ENCODE measurements around the gene LAMB1. TPM values are rescaled to one million over a fixed set of nuclear protein-coding genes. Genes with fewer than 3 reads are reported as not detected.

LAMB1 gene
- total RNA-seq, 4 donors from 2014 or later, result 406 to 668 (median 535) TPM

- ATAC-seq (ENCODE audit: low FRiP score) (no peak), DNase-seq (ENCODE audit: low spot score) (no peak)
- no peak for TF ChIP-seq CTCF (IDR thresholded peaks at IDR 0.05)
These were observed 21.6 kb upstream of the LAMB1 start for GRCh38 chr7:108024538-108024937.

- TF ChIP-seq CTCF (IDR thresholded peaks at IDR 0.05), result no peak
- DNase-seq (ENCODE audit: low spot score), result no peak
- no peak for ATAC-seq (ENCODE audit: low FRiP score)
These were observed 17.6 kb upstream of the LAMB1 start for GRCh38 chr7:108020585-108020984.

- DNase-seq (ENCODE audit: low spot score) (no peak), ATAC-seq (ENCODE audit: low FRiP score) (no peak)
- TF ChIP-seq CTCF (IDR thresholded peaks at IDR 0.05), result no peak
These were observed 15.7 kb upstream of the LAMB1 start for GRCh38 chr7:108018668-108019067.

- no peak for TF ChIP-seq CTCF (IDR thresholded peaks at IDR 0.05)
- DNase-seq (ENCODE audit: low spot score) (no peak), ATAC-seq (ENCODE audit: low FRiP score) (no peak)
These were observed 14.8 kb upstream of the LAMB1 start for GRCh38 chr7:108017776-108018151.

- no peak for TF ChIP-seq CTCF (IDR thresholded peaks at IDR 0.05)
- DNase-seq (ENCODE audit: low spot score) (no peak), ATAC-seq (ENCODE audit: low FRiP score) (peak; percentile 76)
These were observed 14.1 kb upstream of the LAMB1 start for GRCh38 chr7:108016841-108017775.

- ATAC-seq (ENCODE audit: low FRiP score) (no peak), DNase-seq (ENCODE audit: low spot score) (no peak)
- no peak for TF ChIP-seq CTCF (IDR thresholded peaks at IDR 0.05)
These were observed 12.8 kb upstream of the LAMB1 start for GRCh38 chr7:108015740-108016139.
